ENCODE results near the gene TCTN1. TPM values are rescaled to one million over a fixed set of nuclear protein-coding genes. Genes with fewer than 3 reads are reported as not detected.

The TCTN1 gene
- total and polyA plus RNA-seq, 2 of the 8 experiments (the other 6 are each of a cell fraction or from before 2014, with no cell fraction given): 14.7 to 16.4 TPM

- TF ChIP-seq SIX5 (IDR thresholded peaks at IDR 0.05; ENCODE audit: low read depth, low read length) (no peak), EZH2 (IDR thresholded peaks at IDR 0.05; ENCODE audit: low read depth, low read length, severe bottlenecking) (no peak)
These were observed 62.2 kb downstream of the TCTN1 start (continued) for GRCh38 chr12:110676171-110676570.

Data from H1 (cell line).